Measurements from ENCODE around the gene ZBTB7C.

The ZBTB7C gene

GRCh38 chr18:48390641-48391040 lies 18.5 kb downstream of the ZBTB7C start:
- DNase-seq (ENCODE audit: low read depth, low spot score) = no peak

GRCh38 chr18:48388478-48388877 lies 20.7 kb downstream of the ZBTB7C start:
- no peak for DNase-seq (ENCODE audit: low read depth, low spot score)

GRCh38 chr18:48387300-48387699 lies 21.9 kb downstream of the ZBTB7C start:
- no peak for DNase-seq (ENCODE audit: low read depth, low spot score)

GRCh38 chr18:48385596-48385995 lies 23.6 kb downstream of the ZBTB7C start:
- DNase-seq (ENCODE audit: low read depth, low spot score) = no peak

GRCh38 chr18:48376934-48377333 lies 32.2 kb downstream of the ZBTB7C start:
- no peak for DNase-seq (ENCODE audit: low read depth, low spot score)

GRCh38 chr18:48376406-48376805 lies 32.8 kb downstream of the ZBTB7C start:
- DNase-seq (ENCODE audit: low read depth, low spot score) = no peak

- DNase-seq (ENCODE audit: low read depth, low spot score) = no peak
These were observed 33.9 kb downstream of the ZBTB7C start for GRCh38 chr18:48375150-48375800.

- no peak for DNase-seq (ENCODE audit: low read depth, low spot score)
These were observed 34.6 kb downstream of the ZBTB7C start for GRCh38 chr18:48374423-48375149.

- DNase-seq (ENCODE audit: low read depth, low spot score) = no peak
These were observed 37.2 kb downstream of the ZBTB7C start for GRCh38 chr18:48371854-48372602.

GRCh38 chr18:48367557-48367956 lies 41.6 kb downstream of the ZBTB7C start:
- no peak for DNase-seq (ENCODE audit: low read depth, low spot score)

- DNase-seq (ENCODE audit: low read depth, low spot score) = no peak
These were observed 43.2 kb downstream of the ZBTB7C start for GRCh38 chr18:48365965-48366364.

- DNase-seq (ENCODE audit: low read depth, low spot score) = no peak
These were observed 45.0 kb downstream of the ZBTB7C start for GRCh38 chr18:48364146-48364545.

- no peak for DNase-seq (ENCODE audit: low read depth, low spot score)
These were observed 46.0 kb downstream of the ZBTB7C start for GRCh38 chr18:48363175-48363574.

GRCh38 chr18:48361801-48362200 lies 47.4 kb downstream of the ZBTB7C start:
- DNase-seq (ENCODE audit: low read depth, low spot score) = no peak

- DNase-seq (ENCODE audit: low read depth, low spot score) = no peak
These were observed 48.7 kb downstream of the ZBTB7C start for GRCh38 chr18:48360376-48361021.

GRCh38 chr18:48359626-48360025 lies 49.6 kb downstream of the ZBTB7C start:
- no peak for DNase-seq (ENCODE audit: low read depth, low spot score)

- no peak for DNase-seq (ENCODE audit: low read depth, low spot score)
These were observed 50.3 kb downstream of the ZBTB7C start for GRCh38 chr18:48358868-48359267.

GRCh38 chr18:48356909-48357631 lies 52.1 kb downstream of the ZBTB7C start:
- no peak for DNase-seq (ENCODE audit: low read depth, low spot score)

- no peak for DNase-seq (ENCODE audit: low read depth, low spot score)
These were observed 52.9 kb downstream of the ZBTB7C start for GRCh38 chr18:48356151-48356745.

GRCh38 chr18:48355276-48356115 lies 53.7 kb downstream of the ZBTB7C start:
- no peak for DNase-seq (ENCODE audit: low read depth, low spot score)

Measured in brain pericyte (primary cell).